ENCODE results near the gene SH3BP4. TPM values are rescaled to one million over a fixed set of nuclear protein-coding genes. Genes with fewer than 3 reads are reported as not detected.

Gene SH3BP4
- total RNA-seq, 1 donor from 2014 or later = 20.0 TPM

DNA sequence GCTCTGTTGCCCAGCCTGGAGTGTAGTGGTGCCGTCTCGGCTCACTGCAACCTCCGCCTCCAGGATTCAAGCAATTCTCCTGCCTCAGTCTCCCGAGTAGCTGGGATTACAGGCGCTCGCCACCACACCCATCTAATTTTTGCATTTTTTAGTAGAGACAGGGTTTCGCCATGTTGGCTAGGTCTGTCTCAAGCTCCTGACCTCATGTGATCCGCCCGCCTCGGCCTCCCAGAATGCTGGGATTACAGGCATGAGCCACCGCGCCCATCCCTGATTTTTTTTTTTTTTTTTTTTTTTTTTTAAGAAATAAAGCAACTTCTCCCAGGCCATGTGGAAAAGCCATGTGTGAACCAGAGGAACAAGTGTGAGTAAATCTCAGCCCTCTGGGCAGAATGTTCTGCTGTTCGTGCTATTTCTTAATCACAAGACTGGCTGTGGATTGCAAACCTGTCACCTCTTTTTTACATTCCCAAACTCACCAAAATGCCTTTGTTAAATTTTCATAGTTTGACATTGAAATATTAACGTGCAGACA, 6.4 kb upstream of the SH3BP4 start:
- DNase-seq = no peak

DNA sequence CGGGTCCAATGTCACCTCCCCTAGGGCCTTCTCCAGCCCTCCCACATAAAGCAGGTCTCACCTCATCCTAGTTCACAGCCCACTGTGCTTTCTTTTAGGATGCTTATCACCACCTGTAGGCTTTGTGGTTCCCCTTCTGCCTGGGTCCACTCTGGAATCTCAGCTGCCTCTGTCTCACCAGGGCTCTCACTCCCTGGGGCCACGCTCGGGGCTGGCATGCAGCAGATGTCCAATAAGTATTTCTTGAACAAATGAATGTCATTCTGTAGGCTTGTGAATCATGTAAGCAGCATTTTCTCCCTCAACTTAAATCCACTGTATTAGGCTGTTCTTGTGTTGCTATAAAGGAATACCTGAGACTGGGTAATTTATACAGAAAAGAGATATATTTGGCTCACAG, 4.3 kb upstream of the SH3BP4 start:
- no peak for DNase-seq

DNA sequence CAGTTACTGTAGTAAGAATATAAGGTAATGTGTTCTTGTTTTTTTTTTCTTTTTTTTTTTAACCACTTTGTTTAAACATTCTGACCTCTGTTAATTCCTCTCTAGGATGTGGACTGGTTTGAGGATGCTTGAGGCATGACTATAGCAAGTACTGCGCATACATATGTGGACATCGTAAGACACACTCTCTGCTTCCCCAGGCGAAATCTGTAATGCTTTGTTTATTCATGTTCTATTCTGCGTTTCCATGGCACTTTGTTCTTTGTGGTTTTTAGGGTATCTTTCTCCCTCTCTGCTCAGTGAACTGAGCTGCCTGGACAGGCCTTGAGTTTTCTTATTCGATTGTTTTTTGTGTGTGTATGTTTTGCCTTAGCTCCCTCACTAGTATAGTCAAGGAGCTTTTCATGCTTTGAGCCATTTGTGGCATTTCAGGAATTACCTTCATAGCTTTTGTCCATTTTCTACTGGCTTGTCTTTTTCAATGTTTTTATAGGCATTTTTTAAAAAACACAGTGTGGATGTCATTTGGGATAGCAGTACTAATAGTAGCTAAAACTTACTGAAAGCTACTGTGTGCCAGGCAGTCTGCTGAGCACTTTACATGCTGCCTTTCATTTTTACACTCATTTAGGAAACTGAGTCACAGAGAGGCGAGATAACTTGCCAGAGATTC, 1.9 kb upstream of the SH3BP4 start:
- peak; percentile 75 for DNase-seq

DNA sequence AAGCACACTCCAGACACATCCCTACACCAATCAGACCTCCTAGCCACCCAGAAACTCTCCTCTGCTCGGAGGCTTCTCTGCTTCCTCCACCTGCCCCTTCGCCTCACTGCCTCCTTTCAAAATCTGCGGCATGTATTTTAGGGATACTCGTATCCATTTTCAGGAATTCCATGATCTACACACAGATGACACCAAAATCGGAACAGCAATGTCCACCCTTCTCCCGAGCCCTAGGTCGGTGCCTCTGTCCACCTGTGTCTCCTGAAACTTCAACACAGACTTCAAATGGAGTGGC, 1.4 kb upstream of the SH3BP4 start:
- DNase-seq = no peak

DNA sequence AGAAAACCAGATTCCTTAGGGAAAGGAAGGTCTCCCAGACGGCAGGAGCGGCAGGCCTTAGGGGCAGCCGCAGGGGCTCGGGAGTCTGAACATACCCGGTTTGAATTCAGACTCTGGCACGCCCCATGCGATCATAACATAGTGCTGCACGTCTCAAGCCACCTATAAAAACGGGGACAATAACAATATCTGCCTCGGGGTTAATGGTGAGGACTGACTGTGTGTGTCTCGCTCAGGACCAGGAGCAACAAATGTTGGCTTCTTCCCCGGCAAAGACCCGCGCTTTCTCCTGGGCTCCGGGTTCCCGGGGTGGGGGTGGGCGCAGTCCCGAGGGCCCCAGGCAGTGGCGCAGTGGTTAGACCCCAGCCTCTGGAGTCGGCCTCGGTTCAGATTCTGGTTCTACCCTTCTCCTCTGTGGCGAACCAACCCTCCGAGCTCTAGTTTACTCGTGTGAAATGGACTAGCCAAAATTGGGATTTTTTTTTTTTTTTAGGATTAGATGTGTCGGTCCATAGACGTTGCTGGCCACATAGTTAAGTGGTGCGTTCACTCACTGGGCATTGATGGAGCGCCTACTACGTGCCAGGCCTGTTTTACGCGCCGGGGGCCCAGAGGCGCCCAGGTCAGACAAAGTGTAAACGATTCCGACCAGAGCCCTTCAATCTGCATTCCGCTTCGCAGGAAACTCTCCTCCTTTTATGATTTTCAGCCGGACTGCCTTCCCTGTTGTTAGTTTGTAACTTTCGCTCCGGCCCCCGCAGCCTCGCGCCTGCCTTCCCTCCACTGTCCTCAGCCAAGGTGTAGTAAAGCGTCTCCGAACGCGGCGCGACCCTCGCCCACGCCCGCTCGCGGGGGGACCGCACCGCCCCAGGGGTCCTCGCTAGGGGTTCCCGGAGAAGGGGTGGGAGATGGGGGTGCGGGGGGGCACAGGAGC, 820 bp upstream of the SH3BP4 start:
- DNase-seq = peak; percentile 57

DNA sequence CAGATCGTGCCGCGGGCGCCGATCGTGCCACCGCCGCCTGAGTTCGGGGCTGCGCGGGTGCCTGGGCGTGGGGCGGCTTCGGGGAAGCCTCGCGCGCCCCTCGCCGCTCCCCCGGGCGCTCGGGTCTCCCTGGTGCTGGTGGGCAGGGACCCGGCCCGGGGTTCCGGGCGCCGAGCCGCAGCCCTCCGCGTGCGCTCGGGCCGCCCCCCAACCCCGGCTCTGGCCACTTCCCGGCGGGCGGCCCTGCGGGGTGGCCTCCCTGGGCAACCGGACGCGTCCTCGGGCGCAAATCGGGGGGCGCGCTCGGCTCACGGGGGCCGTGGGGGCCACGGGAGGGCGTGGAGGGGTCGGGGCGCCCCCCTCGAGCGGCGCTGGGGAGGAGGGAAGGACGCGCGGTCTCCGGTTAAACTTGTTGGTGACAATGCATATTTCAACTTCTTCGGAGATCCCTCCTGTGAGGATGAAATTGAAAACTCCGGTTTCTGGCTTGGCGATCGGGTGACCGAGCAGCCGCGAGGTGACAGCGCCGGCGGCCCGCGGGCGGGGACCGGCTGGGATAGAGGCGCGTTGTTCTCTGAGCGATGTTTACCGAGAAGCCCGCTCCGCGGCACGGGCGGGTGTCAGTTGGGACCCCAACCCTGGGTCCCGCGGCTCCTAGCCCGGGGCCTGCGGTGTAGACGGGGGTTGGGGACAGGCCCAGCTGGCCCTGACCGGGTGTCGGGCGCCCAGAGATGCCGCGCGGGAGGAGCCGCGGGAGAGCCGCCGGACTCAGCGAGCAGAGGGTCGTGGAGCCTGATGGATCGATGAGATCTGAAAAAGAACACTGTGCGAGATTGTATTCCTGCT, 676 bp downstream of the SH3BP4 start:
- peak; percentile 55 for DNase-seq

DNA sequence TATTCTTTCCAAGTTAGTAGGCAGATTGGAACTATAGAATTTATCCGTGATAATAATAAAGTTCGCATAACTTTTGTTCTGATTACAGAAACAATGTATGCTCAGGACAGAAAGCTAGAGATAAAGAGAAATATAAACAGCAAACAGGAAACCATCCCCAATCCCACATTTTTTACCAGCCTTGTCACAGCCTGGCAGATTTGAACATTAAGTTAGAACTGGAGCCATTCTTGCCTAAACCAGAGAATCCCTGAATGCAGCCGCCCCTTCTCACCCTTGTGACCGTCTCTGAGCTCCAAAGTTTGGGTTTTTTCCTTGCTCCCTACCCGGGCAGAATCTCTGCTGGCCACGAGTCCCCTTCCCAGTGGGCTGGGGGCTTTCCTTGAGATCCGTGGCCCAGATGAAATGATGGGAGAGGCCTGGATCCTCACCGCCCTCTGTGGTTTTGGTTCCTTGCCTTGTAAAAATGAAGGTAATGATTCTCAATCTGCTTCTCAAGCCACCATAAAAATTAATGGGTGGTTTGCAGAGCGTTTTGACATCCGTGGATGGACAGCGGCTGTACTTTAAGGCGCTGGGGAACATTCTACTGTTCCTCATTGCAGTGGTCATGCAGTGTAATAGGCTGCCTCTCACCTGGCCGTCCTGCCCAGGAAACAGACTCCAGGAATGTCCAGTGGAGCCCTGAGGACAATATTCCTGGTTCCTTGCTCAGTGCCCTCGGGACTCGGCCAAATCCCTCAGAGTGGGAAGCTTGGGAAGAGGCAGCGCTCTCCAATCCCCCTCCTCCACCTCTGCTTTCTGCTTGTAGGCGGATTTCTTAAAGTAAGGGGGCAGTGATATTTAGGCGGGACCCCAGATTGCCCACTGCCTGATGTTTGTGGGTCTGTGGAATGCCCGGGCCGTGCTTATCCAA, 1.6 kb downstream of the SH3BP4 start:
- peak; percentile 11 for DNase-seq

DNA sequence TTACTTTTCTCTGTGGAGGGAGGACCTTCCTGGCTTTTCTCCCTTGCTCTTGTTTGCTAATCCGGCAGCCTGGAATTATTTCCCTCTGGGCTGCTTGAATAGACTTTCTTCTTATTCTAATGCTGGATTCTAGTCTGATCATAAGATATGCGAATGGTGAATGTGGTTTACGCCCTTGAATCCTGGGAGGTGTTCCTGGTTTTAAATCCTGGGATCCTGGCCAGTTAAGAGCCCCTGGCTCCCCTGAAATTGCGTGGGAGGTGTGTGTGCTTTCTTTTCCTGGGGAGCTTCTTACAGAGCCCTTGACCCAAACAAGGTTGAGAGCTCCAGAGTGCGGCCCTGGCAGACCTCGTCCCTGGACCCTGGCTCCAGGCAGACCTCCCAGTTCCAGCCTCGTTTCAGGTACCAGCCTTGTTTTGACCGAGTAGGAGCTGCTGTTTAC, 2.8 kb downstream of the SH3BP4 start:
- peak; percentile 28 for DNase-seq

DNA sequence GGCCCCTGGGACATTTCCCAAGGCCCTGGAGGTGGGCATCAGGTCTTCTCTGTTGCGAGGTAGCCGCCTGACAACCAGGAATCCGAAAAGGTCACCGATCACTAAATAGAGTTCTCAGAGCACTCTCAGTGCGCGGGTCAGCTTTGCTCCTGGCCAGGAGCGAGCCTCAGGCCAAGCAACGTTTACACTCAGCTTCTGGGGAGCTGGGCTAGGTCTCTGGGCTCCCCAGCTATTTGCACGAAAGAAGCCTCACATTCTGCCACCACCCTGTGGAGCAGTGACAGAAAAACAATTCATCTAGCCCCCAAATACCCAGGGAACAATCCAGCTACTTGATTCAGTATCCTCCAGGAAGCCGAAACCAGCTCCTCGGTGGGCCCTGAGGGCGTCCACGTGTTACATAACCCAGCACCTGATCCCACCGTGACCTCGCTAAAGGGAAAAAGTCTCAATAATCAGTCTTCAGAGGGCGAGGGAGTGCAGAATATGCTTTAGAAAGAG, 3.3 kb downstream of the SH3BP4 start:
- no peak for DNase-seq

DNA sequence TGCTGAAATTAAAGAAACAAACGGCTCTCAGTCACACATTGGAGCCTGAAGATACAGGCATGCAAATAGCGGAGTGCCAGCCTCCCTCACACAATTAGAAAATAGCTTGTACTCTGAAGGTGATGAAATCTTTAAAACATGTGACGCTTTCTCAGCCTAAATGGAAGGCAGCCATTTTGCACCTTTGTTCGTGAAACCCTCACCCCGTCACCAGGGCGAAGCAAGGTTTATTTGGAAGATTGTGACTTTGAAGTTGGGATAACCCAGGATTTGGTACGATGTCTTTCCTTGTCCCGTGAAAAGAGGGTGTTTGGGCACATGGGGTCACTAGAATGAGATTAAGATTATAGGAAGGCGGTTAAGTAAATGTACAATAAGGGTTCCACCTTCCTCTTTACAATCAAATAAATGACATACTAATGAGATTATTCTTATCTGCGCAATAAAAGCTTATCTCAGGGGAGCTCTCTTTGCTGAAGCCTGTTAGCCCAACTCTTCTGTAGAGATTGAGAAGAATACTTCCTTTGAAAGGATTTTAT, 4.2 kb downstream of the SH3BP4 start:
- DNase-seq = no peak

DNA sequence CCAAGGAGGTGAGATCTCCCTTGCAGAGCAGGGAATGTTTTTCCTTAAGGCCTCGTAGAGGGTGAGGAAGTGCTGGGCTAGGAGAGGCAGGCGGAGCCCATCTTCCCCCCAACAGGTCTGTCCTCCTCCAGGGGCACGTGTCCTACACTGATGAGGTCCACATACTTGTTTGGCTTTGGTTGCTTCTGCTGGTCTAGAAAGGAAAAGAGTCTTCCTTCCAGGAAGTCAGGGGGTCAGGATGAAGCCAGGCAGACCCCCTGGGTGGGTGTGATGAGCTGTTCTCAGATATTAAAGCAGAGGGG, 6.0 kb downstream of the SH3BP4 start:
- no peak for DNase-seq

DNA sequence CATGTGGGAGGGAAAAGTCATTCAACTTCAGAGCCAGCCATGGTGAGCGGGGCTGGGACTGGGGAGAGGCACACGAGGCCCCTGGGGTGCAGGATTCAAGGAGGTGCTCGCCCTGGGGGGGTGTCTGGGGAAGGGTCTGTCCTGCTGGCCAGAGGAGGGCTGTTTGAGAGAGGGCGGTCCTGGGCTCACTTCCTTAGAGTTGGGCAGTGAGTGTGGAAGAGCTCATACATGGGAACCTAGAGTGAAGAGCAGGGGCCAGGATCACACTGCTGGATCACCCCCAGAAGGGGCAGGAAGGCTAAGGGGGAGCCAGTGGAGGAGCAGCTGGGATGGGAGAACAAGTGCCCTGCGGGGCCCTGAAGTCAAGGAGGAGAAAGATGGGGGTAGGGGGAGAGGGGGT, 6.5 kb downstream of the SH3BP4 start:
- no peak for DNase-seq

DNA sequence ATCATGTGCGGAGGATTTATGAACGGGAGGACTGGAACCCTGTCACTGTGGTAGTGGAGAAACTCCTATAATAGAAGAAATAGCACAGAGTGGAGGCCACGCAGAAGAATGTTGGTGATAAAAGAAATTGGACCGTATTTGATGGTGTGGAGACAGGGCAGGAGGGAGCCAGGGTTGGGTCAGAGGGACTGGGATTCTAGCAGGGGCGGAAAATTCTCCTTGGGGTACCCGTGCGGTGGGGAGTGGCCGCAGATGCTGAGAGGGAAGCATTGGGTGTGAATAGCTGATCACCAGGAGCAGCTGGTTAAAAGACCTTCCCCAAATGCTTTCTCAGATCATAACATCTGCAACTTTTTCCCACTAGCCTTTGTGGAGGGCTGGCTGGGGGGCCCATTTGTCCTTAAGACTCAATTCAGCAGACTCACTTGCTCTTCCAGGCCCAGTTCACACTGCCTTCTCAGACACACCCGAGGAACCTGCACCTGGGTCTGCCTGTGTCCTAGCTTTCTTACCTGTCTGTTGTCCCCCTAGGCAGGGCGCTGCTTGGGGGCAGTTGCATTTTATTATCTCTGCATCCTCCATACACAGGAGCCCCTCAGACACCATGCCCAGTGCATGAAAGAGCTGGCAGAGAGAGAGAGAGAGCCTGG, 7.1 kb downstream of the SH3BP4 start:
- no peak for DNase-seq

DNA sequence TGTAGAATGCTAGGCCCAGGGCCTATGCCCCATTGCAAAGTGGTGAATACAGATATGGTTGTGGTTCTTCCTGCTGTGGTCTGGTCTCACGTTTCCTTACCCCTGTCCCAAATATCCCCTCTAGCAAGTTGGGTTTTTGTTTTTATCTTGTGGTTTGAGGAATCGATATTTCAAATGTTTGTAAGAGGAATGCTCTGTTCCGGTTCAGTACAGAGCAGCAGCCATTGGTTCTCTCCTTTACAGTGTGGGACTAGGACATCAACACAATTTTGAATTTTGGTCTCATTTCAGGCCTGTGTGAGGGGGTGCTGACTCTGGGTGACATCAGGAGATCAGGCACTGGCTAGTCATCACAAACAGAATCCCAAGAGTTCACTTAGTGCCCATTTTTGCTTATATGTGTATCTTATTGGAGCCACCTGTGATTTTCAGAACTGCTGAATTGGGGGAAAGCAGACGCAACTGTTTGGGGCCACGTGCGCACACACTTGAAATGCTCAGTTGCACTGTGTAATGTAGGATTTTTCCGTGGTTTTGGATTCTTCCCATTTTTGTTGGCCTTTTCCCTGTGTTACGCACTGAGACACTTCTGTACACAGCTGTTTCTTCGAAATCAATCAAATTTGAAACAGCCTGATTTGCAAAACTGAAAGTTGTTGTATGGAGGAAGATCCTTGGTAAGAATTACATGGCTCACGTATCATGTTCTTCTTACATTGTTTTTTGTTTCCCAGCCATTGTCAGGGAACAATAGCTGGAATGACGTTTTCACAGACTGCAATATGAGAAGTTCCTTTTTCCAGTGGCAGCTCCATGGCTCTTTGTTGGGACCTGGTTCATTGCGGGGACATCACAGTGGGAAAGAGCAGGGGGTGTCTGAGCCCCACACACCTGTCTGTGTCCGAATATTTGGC, 8.6 kb downstream of the SH3BP4 start:
- DNase-seq = peak; percentile 78

DNA sequence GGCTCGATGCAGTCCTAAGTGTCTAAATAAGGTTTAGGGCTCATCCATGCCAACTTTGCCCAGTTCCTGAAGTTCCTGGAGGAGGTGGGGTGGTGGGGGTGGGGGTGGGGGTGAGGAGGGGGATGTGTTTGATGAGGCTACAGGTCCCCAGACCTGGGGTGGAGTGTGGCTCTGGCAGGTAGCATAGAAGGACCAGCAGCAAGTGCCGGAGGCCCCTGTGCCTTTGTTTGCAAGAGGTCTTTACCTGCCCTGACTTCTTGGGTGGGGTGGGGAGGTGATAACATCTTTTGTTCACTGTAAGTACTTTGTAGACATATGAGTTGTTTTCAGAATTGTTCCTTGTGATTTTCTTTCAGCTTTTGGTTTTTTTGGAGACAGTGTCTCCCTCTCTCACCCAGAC, 10.0 kb downstream of the SH3BP4 start:
- DNase-seq = no peak

DNA sequence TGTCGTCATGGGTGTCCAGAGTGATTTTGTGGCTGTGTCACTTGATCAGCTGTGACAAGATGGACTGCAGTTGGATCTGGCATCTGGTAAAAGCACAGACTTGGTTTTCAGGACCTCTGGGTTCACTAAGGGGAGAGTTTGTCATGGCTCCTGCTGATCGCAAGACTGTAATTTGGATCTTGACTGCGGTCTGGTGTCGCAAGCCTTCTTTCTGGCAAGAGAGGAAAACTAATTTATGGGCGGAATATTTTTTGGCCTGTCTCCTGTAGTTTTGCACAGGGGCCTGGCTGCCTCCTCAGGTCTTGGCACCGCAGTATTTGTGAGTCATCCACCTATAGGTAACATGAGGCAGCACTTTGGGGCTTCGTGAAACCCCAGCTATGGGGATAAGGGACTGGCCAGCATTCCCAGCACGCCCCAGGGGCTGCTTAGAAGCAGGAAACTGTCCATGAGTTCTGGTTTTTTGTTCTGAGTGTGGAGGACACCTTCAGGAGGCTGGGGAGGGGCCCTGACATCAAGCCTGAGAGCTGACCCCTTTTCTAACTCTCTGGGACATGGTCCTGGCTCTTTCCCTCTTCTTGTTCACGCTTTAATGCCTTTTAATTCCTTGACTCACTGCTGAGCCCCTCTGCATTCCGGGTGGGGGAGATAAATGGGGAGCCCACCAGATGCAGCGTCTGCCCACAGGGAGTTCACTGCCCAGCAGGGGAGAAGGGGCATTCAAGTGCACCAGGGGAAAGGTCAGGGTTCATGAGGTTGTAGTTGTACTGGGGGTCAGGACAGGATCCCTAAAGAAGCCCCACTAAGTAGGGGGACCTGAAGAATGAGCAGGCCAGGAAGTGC, 12.2 kb downstream of the SH3BP4 start:
- peak; percentile 62 for DNase-seq

DNA sequence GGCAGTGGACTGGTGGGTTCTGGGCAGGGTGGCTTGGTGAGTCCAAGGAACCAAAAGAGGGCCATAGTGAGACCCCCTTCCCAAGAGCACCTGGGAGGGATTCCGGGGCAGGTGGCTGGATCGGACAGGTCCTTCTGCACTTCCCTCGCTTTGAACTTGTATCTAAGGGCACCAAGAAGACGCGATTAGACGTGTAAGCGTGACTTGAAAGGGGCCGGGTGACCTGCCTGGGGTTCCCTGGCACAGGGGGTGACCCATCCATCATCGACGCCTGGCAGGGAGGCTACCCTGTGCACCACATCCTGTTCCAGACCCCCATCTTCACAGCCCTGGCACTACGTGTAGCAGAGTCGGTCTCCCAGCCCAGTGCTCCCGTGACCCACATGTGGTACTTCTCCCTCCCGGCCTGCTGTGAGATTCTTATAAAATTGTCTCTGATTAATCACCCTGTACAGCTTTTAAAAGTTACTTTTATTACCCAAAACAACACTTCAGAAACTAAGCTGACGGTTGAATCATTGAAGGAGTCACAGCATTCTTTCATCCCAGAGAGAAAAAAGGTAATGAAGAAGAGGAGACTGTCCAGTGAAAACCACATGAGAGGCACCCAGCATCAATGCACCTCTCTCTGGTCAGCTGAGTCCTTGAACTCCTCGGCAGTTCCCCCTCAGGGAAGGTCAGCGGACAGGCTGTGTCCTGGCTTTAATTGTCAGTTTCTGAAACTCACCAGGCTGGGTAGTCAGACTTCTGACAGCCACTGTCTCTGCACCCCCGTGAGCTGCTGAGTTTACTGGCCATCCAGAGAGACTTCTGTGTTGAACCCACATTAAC, 13.0 kb downstream of the SH3BP4 start:
- no peak for DNase-seq

DNA sequence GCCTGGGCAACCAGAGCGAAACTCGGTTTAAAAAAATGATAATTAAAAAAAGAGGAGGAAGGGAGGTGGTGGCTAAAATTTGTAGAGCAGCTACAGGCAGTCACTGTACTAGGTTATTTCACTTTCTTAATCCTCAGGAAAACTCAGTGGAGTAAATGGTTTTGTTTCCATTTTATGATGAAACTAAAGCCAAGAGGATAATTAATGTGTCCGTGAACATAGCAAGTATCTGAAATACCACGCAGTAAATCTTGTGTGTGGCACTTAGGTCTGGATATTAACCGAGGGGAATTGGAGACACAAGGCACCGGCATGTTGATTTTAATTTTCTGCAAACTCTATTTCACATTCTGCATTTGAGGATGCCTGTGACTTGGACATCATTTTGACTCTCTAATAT, 14.5 kb downstream of the SH3BP4 start:
- DNase-seq = no peak

Data from tongue (tissue), 2 donors.